Mesendoderm (in vitro differentiated cells): ENCODE measurements around the gene TRIM40.

Experiments
- DNase-seq: peaks from one replicate; pipeline ENCODE4 v3.0.0; 2013
- H2AK5ac ChIP-seq: 2 replicates; pipeline ENCODE4 v1.6.1; 2013; ENCODE audit warnings: low read length, inconsistent platforms
- H2BK120ac ChIP-seq: 2 replicates; pipeline ENCODE4 v1.6.1; 2013; ENCODE audit warnings: low read depth, mild to moderate bottlenecking, low read length, moderate library complexity, mixed read lengths
- H2BK15ac ChIP-seq: replicated peaks from 2 replicates; pipeline ENCODE4 v1.6.1; 2013; ENCODE audit warnings: low read depth, mild to moderate bottlenecking, moderate library complexity
- H2BK5ac ChIP-seq: 2 replicates; pipeline ENCODE4 v1.6.1; 2013; ENCODE audit warnings: low read length, inconsistent platforms
- H3K18ac ChIP-seq: 2 replicates; pipeline ENCODE4 v1.6.1; 2013; ENCODE audit warnings: mild to moderate bottlenecking, low read length, mixed read lengths
- H3K23ac ChIP-seq: one replicate; pipeline ENCODE4 v1.6.1; 2013; ENCODE audit warnings: low read length
- H3K27ac ChIP-seq: 2 replicates; pipeline ENCODE4 v1.5.1; 2013; ENCODE audit warnings: low read depth, mild to moderate bottlenecking, inconsistent platforms, low read length, moderate library complexity
- H3K27me3 ChIP-seq: 2 replicates; pipeline ENCODE4 v1.6.1; 2013; ENCODE audit warnings: low read length, control low read depth, mild to moderate bottlenecking, inconsistent platforms; ENCODE audit not compliant: insufficient read depth, poor library complexity
- H3K36me3 ChIP-seq: 2 replicates; pipeline ENCODE4 v1.6.1; 2013; ENCODE audit warnings: low read length, inconsistent platforms; ENCODE audit not compliant: control insufficient read depth, insufficient read depth
- H3K4ac ChIP-seq: one replicate; pipeline ENCODE4 v1.6.1; 2013; ENCODE audit warnings: low read depth, mild to moderate bottlenecking, low read length, moderate library complexity
- H3K4me1 ChIP-seq: 2 replicates; pipeline ENCODE4 v1.6.1; 2013; ENCODE audit warnings: low read depth, low read length, inconsistent platforms; ENCODE audit not compliant: control insufficient read depth
- H3K4me2 ChIP-seq: 2 replicates; pipeline ENCODE4 v1.6.1; 2013; ENCODE audit warnings: low read length
- H3K4me3 ChIP-seq: 2 replicates; pipeline ENCODE4 v1.5.1; 2013; ENCODE audit warnings: mild to moderate bottlenecking, low read length
- H3K56ac ChIP-seq: one replicate; pipeline ENCODE4 v1.6.1; 2013; ENCODE audit warnings: low read length
- H3K79me1 ChIP-seq: 2 replicates; pipeline ENCODE4 v1.6.1; 2013; ENCODE audit warnings: low read length, inconsistent platforms
- H3K79me2 ChIP-seq: 2 replicates; pipeline ENCODE4 v1.6.1; 2013; ENCODE audit warnings: mild to moderate bottlenecking, low read length; ENCODE audit not compliant: control insufficient read depth, insufficient read depth
- H3K9ac ChIP-seq: 2 replicates; pipeline ENCODE4 v1.6.1; 2013; ENCODE audit warnings: low read length, inconsistent platforms
- H4K5ac ChIP-seq: one replicate; pipeline ENCODE4 v1.6.1; 2013; ENCODE audit warnings: low read length
- H4K8ac ChIP-seq: one replicate; pipeline ENCODE4 v1.6.1; 2013; ENCODE audit warnings: low read depth, mild to moderate bottlenecking, control low read depth, low read length, moderate library complexity
- WGBS: extraction: QIAGEN DNeasy Blood & Tissue Kit; methylation state at CpG from one replicate; pipeline ENCODE4 v1.1.7; 2013; ENCODE audit warnings: low lambda C conversion rate, missing lambda C conversion rate; ENCODE audit not compliant: insufficient coverage; ENCODE audit errors: extremely low coverage; 5-methylcytosine and 5-hydroxymethylcytosine counted together

TRIM40 gene

DNA sequence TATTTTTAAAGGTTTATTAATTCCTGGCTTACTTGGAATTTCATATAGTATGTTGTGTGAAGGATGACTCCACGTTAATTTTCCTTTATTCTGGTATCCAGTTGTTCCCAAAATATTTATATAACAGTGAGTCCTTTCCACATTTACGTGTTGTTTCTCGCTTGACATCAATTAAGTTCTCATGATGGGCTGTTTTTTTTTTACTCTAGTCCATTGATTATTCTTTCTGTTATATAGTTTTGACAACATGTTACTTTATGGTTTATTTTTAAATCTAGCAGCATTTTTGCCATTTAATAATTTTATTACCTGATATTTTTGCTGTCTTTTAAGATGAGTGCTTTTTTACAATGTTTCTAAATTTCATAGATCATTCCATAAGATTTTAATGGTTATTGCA lies 6.7 kb downstream of the TRIM40 start:
- H3K27me3 ChIP-seq, result no peaks in the 10 kb centered on the region
- WGBS, result no CpG with 5 or more reads among the region's 3 CpGs

GRCh38 chr6:30143780-30144179 lies 7.8 kb downstream of the TRIM40 start:
- no peak overlapping the region for H2BK15ac ChIP-seq
- H3K9ac ChIP-seq, result no peak overlapping the region
- H3K79me2 ChIP-seq, result no peaks in the 10 kb centered on the region
- H2AK5ac ChIP-seq, result no peak overlapping the region
- H2BK5ac ChIP-seq, result no peak overlapping the region
- no peak overlapping the region for H3K4me2 ChIP-seq
- no peak overlapping the region for H3K4me3 ChIP-seq
- no peak for DNase-seq
- H3K4me1 ChIP-seq, result no peaks in the 10 kb centered on the region
- H2BK120ac ChIP-seq, result no peak overlapping the region
- no peak overlapping the region for H3K27ac ChIP-seq
- H3K4ac ChIP-seq, result no peak overlapping the region
- no CpG with 5 or more reads among the region's 2 CpGs for WGBS
- no peak overlapping the region for H3K18ac ChIP-seq
- no peaks in the 10 kb centered on the region for H3K36me3 ChIP-seq
- no peak overlapping the region for H3K23ac ChIP-seq
- no peaks in the 10 kb centered on the region for H3K27me3 ChIP-seq
- H3K79me1 ChIP-seq, result no peaks in the 10 kb centered on the region
- no peak overlapping the region for H4K5ac ChIP-seq
- no peak overlapping the region for H4K8ac ChIP-seq
- no peak overlapping the region for H3K56ac ChIP-seq

More for the DNA sequence above, 6.7 kb downstream of the TRIM40 start:
- Histone ChIP-seq H3K79me1 (no peaks in the 10 kb centered on the region), H3K18ac (no peak overlapping the region), H3K79me2 (no peaks in the 10 kb centered on the region), H3K56ac (no peak overlapping the region), H3K4ac (no peak overlapping the region), H3K4me2 (no peak overlapping the region), H3K4me3 (no peak overlapping the region), H3K23ac (no peak overlapping the region), H4K8ac (no peak overlapping the region), H3K36me3 (no peaks in the 10 kb centered on the region), H2AK5ac (no peak overlapping the region), H2BK5ac (no peak overlapping the region), H4K5ac (no peak overlapping the region), H2BK120ac (no peak overlapping the region), H3K27ac (no peak overlapping the region), H2BK15ac (no peak overlapping the region), H3K4me1 (no peaks in the 10 kb centered on the region), H3K9ac (no peak overlapping the region)
- no peak for DNase-seq

GRCh38 chr6:30144811-30145210 lies 8.9 kb downstream of the TRIM40 start:
- no peak overlapping the region for H3K4me2 ChIP-seq
- H3K79me2 ChIP-seq, result no peaks in the 10 kb centered on the region
- no peak overlapping the region for H3K18ac ChIP-seq
- no peaks in the 10 kb centered on the region for H3K36me3 ChIP-seq
- no peaks in the 10 kb centered on the region for H3K27me3 ChIP-seq
- DNase-seq, result no peak
- H3K79me1 ChIP-seq, result no peaks in the 10 kb centered on the region
- no peak overlapping the region for H2BK5ac ChIP-seq
- H2BK15ac ChIP-seq, result no peak overlapping the region
- H3K9ac ChIP-seq, result no peak overlapping the region
- H2AK5ac ChIP-seq, result no peak overlapping the region
- no peak overlapping the region for H4K8ac ChIP-seq
- no peak overlapping the region for H2BK120ac ChIP-seq
- WGBS, result no CpG with 5 or more reads among the region's 6 CpGs
- no peak overlapping the region for H3K56ac ChIP-seq
- H4K5ac ChIP-seq, result no peak overlapping the region
- no peaks in the 10 kb centered on the region for H3K4me1 ChIP-seq
- H3K23ac ChIP-seq, result no peak overlapping the region
- H3K27ac ChIP-seq, result no peak overlapping the region
- no peak overlapping the region for H3K4ac ChIP-seq
- H3K4me3 ChIP-seq, result no peak overlapping the region

- Histone ChIP-seq H3K4me2 (no peak overlapping the region), H2BK120ac (no peak overlapping the region), H2AK5ac (no peak overlapping the region), H4K5ac (no peak overlapping the region), H2BK15ac (no peak overlapping the region), H3K79me1 (no peaks in the 10 kb centered on the region), H2BK5ac (no peak overlapping the region), H3K27me3 (no peaks in the 10 kb centered on the region), H3K23ac (no peak overlapping the region), H3K4me3 (no peak overlapping the region), H4K8ac (no peak overlapping the region), H3K56ac (no peak overlapping the region), H3K4ac (no peak overlapping the region), H3K9ac (no peak overlapping the region), H3K36me3 (no peaks in the 10 kb centered on the region), H3K27ac (no peak overlapping the region), H3K18ac (no peak overlapping the region), H3K4me1 (no peaks in the 10 kb centered on the region), H3K79me2 (no peaks in the 10 kb centered on the region)
- DNase-seq, result no peak
- WGBS, result no CpG with 5 or more reads among the region's 7 CpGs
These were observed 9.9 kb downstream of the TRIM40 start for GRCh38 chr6:30145818-30146217.

DNA sequence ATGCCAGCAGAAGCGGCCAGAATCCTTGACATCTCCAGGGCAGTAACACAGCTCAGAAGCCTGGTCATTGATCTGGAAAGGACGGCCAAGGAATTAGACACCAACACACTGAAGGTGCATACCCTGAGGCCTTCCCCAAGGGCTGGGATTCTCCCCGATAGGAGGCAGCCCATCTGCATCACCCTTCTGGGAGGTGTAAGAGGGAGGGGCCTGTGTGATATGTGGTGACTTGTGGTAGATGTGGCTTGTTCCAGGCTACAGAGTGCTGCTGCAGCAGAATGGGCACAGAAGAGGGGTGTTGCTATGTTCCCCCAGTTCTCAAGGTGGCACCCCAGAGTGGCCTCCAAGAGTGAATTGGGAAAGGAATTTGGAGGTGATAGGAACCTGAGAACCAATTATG lies 11.2 kb downstream of the TRIM40 start:
- H3K4ac ChIP-seq, result no peak overlapping the region

DNA sequence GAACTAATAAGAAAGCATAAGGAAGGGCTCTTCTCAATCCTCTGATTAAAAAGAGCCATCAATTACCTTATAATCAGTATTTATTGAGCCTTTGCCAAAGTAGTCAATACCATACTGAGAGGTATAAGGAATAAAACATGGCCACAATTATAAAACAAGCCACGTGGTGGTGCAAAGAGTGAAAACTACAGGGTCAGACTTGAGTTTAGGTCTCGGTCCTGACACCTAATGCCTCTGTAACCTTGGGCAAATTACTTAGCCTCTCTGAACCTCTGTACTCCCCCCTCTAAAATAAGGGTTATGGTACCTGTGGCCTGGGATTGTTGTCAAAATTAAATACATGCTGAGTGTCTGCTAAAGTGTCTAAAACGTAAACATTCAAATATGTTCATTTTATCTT lies 13.3 kb downstream of the TRIM40 start:
- WGBS, result no CpG with 5 or more reads among the region's 3 CpGs
- Histone ChIP-seq H3K36me3 (no peaks in the 10 kb centered on the region), H3K4me1 (no peaks in the 10 kb centered on the region), H2BK15ac (no peak overlapping the region), H3K56ac (no peak overlapping the region), H2BK120ac (no peak overlapping the region), H3K4me3 (no peak overlapping the region), H2BK5ac (no peak overlapping the region), H3K27ac (no peak overlapping the region), H3K79me1 (no peaks in the 10 kb centered on the region), H3K4me2 (no peak overlapping the region), H3K27me3 (no peaks in the 10 kb centered on the region), H4K8ac (no peak overlapping the region), H3K9ac (no peak overlapping the region), H3K18ac (no peak overlapping the region), H3K79me2 (no peaks in the 10 kb centered on the region), H2AK5ac (no peak overlapping the region), H3K4ac (no peak overlapping the region), H3K23ac (no peak overlapping the region), H4K5ac (no peak overlapping the region)
- no peak for DNase-seq

More for the DNA sequence above, 11.2 kb downstream of the TRIM40 start:
- no peaks in the 10 kb centered on the region for H3K79me2 ChIP-seq
- H3K4me1 ChIP-seq, result no peaks in the 10 kb centered on the region
- H3K27ac ChIP-seq, result no peak overlapping the region
- H2BK120ac ChIP-seq, result no peak overlapping the region
- no peak overlapping the region for H3K4me3 ChIP-seq
- no peaks in the 10 kb centered on the region for H3K36me3 ChIP-seq
- no peak overlapping the region for H3K56ac ChIP-seq
- no CpG with 5 or more reads among the region's 3 CpGs for WGBS
- H4K5ac ChIP-seq, result no peak overlapping the region
- H3K18ac ChIP-seq, result no peak overlapping the region
- H3K79me1 ChIP-seq, result no peaks in the 10 kb centered on the region
- no peak overlapping the region for H2BK5ac ChIP-seq
- H2AK5ac ChIP-seq, result no peak overlapping the region
- H2BK15ac ChIP-seq, result no peak overlapping the region
- no peak overlapping the region for H3K4me2 ChIP-seq
- no peak overlapping the region for H4K8ac ChIP-seq
- no peaks in the 10 kb centered on the region for H3K27me3 ChIP-seq
- no peak overlapping the region for H3K23ac ChIP-seq
- no peak for DNase-seq
- no peak overlapping the region for H3K9ac ChIP-seq
